ENCODE measurements around the gene USH2A.

Gene USH2A

DNA sequence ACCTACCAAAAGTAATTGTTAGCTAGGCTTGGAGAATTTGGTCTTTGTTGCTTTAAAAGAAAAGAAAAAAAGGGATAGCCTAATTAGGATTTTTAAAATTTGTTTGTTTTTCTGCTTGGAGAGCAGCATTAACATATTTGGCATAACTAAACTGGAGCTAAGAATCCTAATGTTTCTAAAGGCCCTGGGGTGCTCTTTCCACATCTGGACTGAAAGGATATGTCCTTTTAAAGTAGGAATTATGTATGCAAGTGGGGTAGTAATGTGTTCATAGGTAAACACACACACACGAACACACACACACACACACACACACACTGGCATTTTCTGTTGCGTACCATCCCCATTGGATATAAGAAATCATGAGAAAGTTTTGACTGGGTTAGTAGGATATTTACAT lies 742.2 kb downstream of the USH2A start:
- TF ChIP-seq, protein P1, sequence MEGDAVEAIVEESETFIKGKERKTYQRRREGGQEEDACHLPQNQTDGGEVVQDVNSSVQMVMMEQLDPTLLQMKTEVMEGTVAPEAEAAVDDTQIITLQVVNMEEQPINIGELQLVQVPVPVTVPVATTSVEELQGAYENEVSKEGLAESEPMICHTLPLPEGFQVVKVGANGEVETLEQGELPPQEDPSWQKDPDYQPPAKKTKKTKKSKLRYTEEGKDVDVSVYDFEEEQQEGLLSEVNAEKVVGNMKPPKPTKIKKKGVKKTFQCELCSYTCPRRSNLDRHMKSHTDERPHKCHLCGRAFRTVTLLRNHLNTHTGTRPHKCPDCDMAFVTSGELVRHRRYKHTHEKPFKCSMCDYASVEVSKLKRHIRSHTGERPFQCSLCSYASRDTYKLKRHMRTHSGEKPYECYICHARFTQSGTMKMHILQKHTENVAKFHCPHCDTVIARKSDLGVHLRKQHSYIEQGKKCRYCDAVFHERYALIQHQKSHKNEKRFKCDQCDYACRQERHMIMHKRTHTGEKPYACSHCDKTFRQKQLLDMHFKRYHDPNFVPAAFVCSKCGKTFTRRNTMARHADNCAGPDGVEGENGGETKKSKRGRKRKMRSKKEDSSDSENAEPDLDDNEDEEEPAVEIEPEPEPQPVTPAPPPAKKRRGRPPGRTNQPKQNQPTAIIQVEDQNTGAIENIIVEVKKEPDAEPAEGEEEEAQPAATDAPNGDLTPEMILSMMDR (IDR thresholded peaks at IDR 0.05; ENCODE audit: low read depth, low read length, missing control alignments): no peak
- no peak overlapping the region for H3K4me3 ChIP-seq (replicated peaks; ENCODE audit: low read depth, low read length)
- no peak for DNase-seq (ENCODE audit: extremely low read depth, low read depth)

DNA sequence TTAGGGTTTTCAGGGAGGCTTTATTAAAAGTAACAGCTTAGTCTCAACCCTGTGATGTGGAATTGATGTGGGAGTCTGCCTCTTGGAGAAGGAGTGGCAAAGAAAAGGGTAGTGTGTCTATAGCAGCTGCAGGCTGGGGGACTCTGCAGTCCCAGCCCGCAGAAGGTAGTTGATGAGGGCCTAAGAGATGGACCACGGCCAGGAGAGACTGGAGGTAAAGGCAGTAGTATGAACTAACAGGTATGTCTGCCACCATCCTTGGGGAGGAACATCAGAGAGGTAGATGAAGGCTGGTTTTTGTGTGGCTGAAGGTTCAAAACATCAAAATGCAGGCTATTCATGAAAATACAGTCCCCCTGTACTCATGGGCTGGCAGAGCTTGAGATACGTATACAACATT lies 744.0 kb downstream of the USH2A start:
- DNase-seq (ENCODE audit: extremely low read depth, low read depth): no peak
- TF ChIP-seq, protein P1 (IDR thresholded peaks at IDR 0.05; ENCODE audit: low read depth, low read length, missing control alignments): no peak
- H3K4me3 ChIP-seq (replicated peaks; ENCODE audit: low read depth, low read length): no peak overlapping the region

DNA sequence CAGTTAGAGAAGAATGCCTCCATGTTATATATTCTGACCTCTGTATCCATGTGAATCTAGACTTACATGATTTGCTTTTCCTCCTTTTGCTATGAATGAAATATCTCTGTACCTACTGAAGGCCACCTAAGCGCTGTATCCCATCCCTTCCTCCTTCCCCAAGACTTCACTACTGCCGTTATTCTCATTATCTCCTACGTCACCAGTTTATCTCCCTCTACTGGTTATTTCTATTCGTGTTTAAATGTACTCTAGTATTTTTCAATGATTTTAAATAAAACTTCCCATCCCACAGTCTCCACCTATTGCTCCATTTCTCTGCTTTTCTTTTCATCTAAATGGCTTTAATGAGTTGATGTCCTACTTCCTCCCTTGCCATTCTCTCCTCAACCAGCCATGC lies 746.1 kb downstream of the USH2A start:
- TF ChIP-seq, protein P1 (IDR thresholded peaks at IDR 0.05; ENCODE audit: low read depth, low read length, missing control alignments): no peak
- no peak overlapping the region for H3K4me3 ChIP-seq (replicated peaks; ENCODE audit: low read depth, low read length)
- no peak for DNase-seq (ENCODE audit: extremely low read depth, low read depth)

DNA sequence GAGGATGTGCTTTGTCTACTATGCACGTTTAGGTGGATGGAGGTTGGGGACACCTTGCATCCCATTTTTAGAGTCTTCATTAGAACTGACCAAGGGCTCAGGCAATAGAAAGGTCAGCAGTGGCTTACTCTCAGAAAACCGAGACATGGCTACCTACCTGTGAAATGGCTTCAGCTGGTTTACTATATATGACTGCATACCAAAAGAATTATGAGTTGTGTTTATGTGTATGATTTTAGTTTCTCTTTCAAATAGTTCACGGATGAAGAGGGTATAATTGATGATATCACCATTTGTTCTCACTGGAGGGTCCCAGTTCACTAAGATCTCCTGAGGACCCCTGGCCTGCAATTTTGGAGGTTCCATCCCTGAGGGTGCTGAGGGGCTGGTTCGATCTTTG lies 749.3 kb downstream of the USH2A start:
- DNase-seq (ENCODE audit: extremely low read depth, low read depth): no peak
- H3K4me3 ChIP-seq (replicated peaks; ENCODE audit: low read depth, low read length): no peak overlapping the region
- TF ChIP-seq, protein P1 (IDR thresholded peaks at IDR 0.05; ENCODE audit: low read depth, low read length, missing control alignments): no peak

DNA sequence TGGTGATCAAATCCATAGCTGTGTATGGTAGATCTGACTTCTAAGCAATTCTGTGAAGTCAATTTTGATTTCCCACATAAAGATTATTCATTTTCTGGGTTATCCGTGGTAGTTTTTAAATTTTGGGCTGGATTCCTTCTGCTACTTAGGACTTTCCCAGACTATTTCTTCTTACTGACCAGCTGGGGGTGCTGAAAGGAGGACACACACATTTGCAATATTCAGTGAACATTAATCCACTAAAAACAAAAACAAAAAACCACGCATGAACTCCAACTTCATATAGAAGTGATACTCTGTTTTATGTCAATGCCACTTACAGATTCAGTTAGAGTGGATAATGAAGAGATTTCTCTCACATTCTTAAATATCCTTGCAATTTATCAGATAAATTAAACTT lies 750.8 kb downstream of the USH2A start:
- no peak overlapping the region for H3K4me3 ChIP-seq (replicated peaks; ENCODE audit: low read depth, low read length)
- no peak for DNase-seq (ENCODE audit: extremely low read depth, low read depth)
- TF ChIP-seq, protein P1 (IDR thresholded peaks at IDR 0.05; ENCODE audit: low read depth, low read length, missing control alignments): no peak

DNA sequence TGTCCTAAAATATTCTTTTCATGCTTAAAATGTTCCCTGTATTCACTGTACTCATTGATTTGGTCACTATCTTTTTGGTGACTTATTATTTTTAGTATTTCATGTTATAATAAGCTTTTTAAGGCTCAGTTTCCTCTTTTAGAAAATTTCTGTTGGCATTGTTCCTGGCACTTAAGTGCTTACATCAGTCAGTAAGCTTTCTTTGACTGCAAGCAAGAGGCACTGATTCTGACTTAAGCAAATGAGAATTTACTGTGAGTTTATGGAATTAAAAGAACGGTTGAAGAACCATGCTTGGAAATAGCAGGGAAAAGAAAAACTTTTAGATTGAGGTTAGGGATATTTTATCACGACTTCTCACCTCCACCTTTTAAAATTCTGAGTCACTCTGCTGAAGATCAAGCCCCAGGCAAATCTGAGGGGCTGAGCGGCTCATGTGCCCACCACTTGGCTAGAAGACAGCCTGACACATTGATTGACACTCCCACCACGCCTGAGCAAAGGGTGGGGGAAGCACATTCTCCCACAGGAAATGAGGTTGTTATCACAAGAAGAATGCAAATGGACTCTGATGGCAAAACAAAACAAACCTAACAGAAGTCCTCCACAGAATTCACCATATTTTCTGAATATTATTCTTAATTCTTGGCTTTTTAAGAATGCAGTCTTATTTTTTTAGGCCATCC lies 753.3 kb downstream of the USH2A start:
- DNase-seq (ENCODE audit: extremely low read depth, low read depth): no peak
- H3K4me3 ChIP-seq (replicated peaks; ENCODE audit: low read depth, low read length): no peak overlapping the region
- TF ChIP-seq, protein P1 (IDR thresholded peaks at IDR 0.05; ENCODE audit: low read depth, low read length, missing control alignments): no peak

DNA sequence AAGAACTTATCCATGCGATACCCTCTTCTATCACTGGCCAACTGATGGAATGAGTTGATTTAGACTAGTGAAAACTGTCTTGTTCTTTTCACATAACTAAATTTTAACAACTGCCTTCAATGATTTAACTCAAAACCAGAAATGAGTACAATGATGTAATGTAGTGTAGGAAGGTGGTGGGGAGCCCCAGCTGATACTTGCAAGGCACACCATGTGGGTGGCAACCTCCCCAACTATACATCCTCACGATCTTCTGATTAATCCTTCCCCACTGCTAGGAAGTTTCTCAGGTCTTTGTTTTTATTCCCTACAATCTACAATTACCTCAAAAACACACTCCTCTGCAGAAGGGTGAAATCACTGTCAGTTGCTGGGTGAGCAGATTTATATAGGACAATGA lies 755.5 kb downstream of the USH2A start:
- TF ChIP-seq, protein P1 (IDR thresholded peaks at IDR 0.05; ENCODE audit: low read depth, low read length, missing control alignments): no peak
- H3K4me3 ChIP-seq (replicated peaks; ENCODE audit: low read depth, low read length): no peak overlapping the region
- no peak for DNase-seq (ENCODE audit: extremely low read depth, low read depth)
